ENCODE measurements around the gene TMEM255A.
A peak's percentile ranks its signal among the peaks of the same experiment; 100 is the strongest.

TMEM255A gene

DNA sequence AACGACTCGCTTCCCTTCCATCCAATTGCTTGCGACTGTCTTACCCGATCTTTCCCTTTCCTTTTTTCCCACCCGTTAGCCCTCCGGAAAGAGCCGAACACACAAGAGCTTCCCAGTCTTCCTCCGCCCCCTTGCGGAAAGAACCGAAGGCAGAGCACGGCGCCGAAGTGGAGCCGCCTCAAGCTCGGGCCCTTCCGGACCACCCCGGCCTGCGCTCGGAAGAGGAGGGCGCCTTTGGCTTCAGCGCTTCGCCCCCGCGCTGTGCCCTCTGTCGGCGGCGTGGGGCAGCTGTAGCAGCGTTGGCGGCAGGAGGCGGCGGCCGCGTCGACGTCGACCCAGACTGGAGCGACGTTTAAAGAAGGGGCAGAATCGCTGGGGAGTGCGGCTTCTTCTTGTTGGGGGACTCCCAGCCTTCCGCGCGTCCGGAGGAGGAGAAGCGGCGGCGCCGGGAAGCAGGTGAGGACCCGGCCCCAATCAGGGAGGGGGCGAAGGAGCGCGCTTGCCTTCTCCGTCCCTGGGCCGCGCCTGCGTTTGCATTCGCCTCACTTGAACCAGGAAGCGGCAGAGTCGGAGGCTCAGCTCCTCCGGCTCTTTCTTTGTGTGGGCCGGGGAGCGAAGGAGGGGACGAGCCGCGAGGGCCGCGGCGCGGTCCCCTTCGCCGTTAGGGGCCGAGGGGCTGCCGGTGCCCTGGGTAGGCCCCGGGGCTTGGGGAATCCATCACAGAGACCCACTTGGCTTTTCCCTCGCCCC, 60.6 kb downstream of the TMEM255A start, which contains the start of gene ZBTB33:
Gene ZBTB33 (plus strand): TSS at position 291 of the 750 bp plus-strand sequence. CDS start 2,604 bp downstream, outside the sequence.
- peak; percentile 86 for DNase-seq (ENCODE audit: low spot score)
- TF ChIP-seq, protein P1, sequence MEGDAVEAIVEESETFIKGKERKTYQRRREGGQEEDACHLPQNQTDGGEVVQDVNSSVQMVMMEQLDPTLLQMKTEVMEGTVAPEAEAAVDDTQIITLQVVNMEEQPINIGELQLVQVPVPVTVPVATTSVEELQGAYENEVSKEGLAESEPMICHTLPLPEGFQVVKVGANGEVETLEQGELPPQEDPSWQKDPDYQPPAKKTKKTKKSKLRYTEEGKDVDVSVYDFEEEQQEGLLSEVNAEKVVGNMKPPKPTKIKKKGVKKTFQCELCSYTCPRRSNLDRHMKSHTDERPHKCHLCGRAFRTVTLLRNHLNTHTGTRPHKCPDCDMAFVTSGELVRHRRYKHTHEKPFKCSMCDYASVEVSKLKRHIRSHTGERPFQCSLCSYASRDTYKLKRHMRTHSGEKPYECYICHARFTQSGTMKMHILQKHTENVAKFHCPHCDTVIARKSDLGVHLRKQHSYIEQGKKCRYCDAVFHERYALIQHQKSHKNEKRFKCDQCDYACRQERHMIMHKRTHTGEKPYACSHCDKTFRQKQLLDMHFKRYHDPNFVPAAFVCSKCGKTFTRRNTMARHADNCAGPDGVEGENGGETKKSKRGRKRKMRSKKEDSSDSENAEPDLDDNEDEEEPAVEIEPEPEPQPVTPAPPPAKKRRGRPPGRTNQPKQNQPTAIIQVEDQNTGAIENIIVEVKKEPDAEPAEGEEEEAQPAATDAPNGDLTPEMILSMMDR (IDR thresholded peaks at IDR 0.05; ENCODE audit: extremely low read depth, missing control alignments), result peak; percentile 50

DNA sequence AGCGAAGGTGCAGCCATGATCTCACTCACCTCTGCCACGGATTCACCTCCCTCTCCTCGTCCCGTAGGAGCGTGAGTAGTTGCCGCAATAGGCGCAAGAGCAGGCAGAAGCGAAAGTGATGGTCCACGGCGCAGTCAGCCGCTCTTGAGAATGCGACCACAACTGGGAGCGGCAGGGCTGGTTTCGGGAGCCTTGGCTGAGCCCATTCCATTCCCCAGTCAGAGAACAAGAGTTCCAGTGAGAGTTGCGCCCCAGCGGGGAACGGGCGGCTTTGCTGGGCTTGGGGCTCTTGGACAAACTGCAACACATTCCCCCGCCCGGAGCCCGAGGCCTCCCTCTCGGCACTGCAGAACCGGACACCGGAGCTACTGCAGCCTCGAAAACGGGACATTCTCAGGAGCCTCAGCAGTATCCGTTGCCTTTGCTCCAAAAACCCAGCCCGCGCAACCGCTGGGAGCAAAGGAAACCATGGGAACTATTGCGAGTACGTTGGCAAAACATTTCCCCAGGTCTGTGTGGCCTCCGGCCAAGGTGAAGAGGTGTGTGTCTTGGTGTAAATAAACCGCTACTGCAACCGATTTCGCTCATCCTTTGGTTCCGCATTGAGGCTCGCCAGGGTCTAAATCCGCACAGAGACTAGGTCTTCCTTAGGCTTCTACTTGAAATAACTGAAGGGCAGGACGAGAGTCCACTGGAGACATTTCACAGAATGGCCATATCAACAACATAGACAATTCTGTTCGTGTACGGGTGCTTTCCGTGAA, 66.3 kb downstream of the TMEM255A start:
- TF ChIP-seq, protein P1 (IDR thresholded peaks at IDR 0.05; ENCODE audit: extremely low read depth, missing control alignments), result no peak
- DNase-seq (ENCODE audit: low spot score), result peak; percentile 39

DNA sequence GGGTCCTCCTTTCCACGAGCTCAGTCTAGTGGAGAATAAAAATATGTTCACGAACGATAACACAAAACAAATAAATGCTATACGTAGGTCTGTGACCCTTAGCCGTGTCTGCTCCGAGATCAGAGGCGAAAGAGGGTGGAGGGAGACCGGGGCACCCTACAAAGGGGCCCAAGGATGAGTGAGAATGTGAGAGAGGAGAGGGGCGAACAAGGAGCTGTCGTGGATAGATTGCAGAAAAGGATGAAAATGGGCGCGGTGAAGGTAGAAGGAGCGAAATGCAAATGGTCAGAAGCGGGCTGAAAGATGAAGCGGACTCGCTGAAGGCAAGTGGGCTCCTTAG, 66.9 kb downstream of the TMEM255A start:
- TF ChIP-seq, protein P1 (IDR thresholded peaks at IDR 0.05; ENCODE audit: extremely low read depth, missing control alignments), result no peak
- DNase-seq (ENCODE audit: low spot score), result no peak

DNA sequence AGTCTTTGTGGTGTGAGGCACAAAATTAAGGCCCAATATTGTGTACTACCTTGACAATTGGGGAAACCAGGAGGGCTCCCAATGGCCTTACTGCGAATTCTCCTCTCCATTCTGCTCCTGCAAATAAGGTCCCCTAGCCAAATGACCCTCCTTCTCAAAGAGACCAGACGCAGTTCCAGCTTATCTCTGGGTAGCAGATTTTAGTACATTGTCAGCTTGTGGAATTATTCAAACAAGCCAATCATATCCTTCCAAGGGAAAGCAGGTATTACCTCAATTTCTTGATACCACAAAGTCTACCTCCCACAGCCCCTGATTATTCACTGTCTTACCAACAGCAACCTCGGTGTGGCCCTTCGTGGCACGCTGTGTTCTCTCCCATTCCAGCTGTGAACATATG, 68.4 kb downstream of the TMEM255A start:
- TF ChIP-seq, protein P1 (IDR thresholded peaks at IDR 0.05; ENCODE audit: extremely low read depth, missing control alignments), result no peak
- DNase-seq (ENCODE audit: low spot score), result no peak

DNA sequence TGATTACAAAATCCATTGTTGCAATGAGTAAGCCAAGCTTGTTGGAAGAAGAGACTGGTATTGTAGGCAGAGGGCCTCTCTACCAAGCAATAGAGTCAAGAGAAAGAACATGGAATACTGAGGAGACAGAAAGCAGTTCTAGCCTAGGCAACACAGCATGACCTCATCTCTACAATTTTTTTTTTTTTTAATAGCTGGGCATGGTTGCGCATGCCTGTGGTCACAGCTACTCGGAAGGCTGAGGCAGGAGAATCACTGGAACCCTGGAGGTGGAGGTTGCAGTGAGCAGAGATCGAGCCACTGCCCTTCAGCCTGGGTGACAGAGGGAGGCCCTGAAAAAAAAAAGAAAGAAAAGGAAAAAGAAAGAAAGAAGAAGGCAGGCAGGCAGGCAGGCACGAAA, 72.3 kb downstream of the TMEM255A start:
- no peak for DNase-seq (ENCODE audit: low spot score)
- TF ChIP-seq, protein P1 (IDR thresholded peaks at IDR 0.05; ENCODE audit: extremely low read depth, missing control alignments), result no peak

DNA sequence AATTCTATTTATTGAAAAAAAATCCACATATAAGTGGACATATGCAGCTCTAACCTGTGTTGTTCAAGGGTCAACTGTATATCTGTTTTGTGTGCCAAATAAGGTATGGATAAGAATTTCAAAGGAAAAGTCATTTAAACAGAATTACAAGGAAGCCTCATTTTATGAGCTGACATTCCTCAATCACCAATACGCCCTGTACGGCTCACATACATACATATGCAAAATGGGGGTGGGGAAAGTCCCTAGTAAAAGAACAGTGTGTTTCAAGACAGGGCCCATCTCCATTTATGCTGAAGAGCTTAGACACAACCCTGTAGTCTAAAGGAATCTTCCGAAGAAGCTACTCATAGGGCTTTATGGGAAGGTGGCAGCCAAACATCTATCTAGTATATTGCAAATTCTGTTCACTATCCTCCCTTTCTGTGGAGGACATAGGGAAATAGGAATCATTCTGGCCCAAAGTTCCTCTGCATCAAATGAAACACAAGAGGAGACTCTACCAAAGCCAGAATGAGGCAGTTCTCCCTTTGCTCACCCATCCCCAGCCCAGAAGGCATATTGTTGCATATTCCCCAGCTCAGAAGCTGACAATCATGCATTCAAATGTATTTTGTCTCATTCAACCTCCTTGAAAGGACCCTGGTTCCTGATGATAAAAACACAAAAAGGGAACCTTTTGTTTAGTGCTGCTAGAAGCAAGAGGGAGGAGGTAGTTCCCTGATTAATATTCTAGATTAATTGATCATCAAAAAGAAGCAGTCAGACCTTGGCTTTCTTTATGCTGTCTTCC, 74.4 kb downstream of the TMEM255A start:
- DNase-seq (ENCODE audit: low spot score), result no peak
- TF ChIP-seq, protein P1 (IDR thresholded peaks at IDR 0.05; ENCODE audit: extremely low read depth, missing control alignments), result no peak
